ENCODE results near the gene ARHGEF26. TPM values are rescaled to one million over a fixed set of nuclear protein-coding genes. Genes with fewer than 3 reads are reported as not detected.

The ARHGEF26 gene
- total and polyA plus RNA-seq, 3 donors from 2014 or later, result 14.7 to 33.0 (median 24.8) TPM

DNA sequence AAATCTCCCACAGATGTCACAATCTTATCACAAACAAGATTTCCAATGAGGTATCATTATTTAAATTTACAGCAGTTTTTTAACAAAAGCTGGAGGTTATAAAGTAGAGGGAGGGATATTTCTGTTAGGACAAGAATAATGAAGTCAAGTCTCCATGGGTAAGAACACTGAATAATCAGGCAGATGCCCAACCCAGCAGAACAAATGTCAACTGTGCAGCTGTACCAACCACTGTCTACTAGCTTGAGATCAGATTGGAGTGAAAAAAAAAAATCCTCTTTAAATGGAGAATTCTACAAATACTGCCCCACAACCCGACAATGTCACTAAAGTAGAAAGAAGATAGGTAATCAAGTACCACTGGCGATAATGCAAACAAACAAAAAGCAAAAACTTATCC lies 172.8 kb downstream of the ARHGEF26 start:
- Histone ChIP-seq H3K27ac (no peak overlapping the region), H3K4me3 (no peak overlapping the region), H3K4me1 (no peaks in the 10 kb centered on the region), H3K36me3 (ENCODE audit: low read depth, missing control alignments) (no peaks in the 10 kb centered on the region), H3K27me3 (no peaks in the 10 kb centered on the region), H3K9me3 (no peaks in the 10 kb centered on the region)
- TF ChIP-seq, protein P1, sequence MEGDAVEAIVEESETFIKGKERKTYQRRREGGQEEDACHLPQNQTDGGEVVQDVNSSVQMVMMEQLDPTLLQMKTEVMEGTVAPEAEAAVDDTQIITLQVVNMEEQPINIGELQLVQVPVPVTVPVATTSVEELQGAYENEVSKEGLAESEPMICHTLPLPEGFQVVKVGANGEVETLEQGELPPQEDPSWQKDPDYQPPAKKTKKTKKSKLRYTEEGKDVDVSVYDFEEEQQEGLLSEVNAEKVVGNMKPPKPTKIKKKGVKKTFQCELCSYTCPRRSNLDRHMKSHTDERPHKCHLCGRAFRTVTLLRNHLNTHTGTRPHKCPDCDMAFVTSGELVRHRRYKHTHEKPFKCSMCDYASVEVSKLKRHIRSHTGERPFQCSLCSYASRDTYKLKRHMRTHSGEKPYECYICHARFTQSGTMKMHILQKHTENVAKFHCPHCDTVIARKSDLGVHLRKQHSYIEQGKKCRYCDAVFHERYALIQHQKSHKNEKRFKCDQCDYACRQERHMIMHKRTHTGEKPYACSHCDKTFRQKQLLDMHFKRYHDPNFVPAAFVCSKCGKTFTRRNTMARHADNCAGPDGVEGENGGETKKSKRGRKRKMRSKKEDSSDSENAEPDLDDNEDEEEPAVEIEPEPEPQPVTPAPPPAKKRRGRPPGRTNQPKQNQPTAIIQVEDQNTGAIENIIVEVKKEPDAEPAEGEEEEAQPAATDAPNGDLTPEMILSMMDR (IDR thresholded peaks at IDR 0.05), result no peak
- TF ChIP-seq POLR2A (IDR thresholded peaks at IDR 0.05), result no peak
- 89 to 90% methylated on average over 2 of the region's 2 CpGs for WGBS, 2 donors
- intact Hi-C loops (cut with DNase I; ENCODE audit: low total_unique reads), result no loop called here
- DNase-seq, result no peak

DNA sequence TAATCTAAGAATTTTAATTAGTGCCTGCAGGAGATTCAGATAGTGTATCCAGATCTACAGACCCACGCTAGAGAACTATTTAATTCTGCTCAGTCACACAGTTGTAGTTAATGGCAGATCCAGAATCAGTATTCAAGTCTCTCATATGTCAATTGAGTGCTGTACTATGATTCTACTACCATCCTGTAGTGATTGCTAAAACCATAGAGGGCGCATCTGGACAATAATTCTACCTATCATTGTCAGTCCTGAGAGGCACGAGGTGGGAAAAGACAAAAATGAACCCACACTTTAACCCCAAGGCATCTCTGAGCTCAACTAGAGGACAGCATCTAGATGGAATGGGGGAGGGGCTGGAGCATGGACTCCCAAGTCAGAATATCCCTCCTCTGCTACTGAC lies 180.4 kb downstream of the ARHGEF26 start:
- H3K27ac ChIP-seq, result no peak overlapping the region
- no peak for DNase-seq
- H3K9me3 ChIP-seq, result no peaks in the 10 kb centered on the region
- no peaks in the 10 kb centered on the region for H3K36me3 ChIP-seq (ENCODE audit: low read depth, missing control alignments)
- no peaks in the 10 kb centered on the region for H3K27me3 ChIP-seq
- TF ChIP-seq POLR2A (IDR thresholded peaks at IDR 0.05), result no peak
- TF ChIP-seq, protein P1 (IDR thresholded peaks at IDR 0.05), result no peak
- 82 to 84% methylated on average over 3 of the region's 3 CpGs for WGBS, 2 donors
- intact Hi-C loops (cut with DNase I; ENCODE audit: low total_unique reads), result no loop called here
- no peaks in the 10 kb centered on the region for H3K4me1 ChIP-seq
- H3K4me3 ChIP-seq, result no peak overlapping the region

DNA sequence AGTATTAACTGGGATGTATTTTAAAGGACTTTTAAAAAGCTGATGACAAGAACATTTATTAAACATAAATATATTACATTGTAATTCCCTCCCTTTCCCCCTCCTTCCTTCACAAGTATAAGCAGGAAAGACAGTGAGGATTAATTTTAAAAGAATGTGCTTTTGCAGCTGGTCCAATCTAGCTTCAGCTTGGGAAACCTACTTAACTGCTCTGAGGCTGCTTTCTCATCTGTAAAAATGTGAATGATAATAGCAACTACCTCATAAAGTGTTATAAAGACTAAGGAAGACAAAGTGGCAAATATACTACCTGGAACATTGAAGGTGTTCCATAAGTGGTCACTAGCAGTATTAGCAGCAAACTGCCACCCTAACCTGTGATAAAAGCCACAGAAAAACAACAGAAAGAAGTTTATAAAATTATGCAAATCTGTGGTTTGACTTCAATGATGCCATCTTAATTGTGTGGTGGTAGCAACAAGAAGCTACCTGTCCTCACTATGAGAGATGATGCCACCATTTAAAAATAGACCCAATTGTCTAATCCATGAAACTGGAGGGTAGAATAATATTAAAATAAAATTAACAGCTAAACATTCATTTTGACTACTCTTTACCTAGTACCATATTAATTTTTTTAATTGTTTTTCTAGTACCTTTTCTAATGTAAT lies 183.1 kb downstream of the ARHGEF26 start:
- no peaks in the 10 kb centered on the region for H3K36me3 ChIP-seq (ENCODE audit: low read depth, missing control alignments)
- no peak overlapping the region for H3K27ac ChIP-seq
- H3K27me3 ChIP-seq, result no peaks in the 10 kb centered on the region
- H3K9me3 ChIP-seq, result no peaks in the 10 kb centered on the region
- intact Hi-C loops (cut with DNase I; ENCODE audit: low total_unique reads), result no loop called here
- DNase-seq, result no peak
- TF ChIP-seq, protein P1 (IDR thresholded peaks at IDR 0.05), result no peak
- TF ChIP-seq POLR2A (IDR thresholded peaks at IDR 0.05), result no peak
- no peak overlapping the region for H3K4me3 ChIP-seq
- H3K4me1 ChIP-seq, result no peaks in the 10 kb centered on the region

DNA sequence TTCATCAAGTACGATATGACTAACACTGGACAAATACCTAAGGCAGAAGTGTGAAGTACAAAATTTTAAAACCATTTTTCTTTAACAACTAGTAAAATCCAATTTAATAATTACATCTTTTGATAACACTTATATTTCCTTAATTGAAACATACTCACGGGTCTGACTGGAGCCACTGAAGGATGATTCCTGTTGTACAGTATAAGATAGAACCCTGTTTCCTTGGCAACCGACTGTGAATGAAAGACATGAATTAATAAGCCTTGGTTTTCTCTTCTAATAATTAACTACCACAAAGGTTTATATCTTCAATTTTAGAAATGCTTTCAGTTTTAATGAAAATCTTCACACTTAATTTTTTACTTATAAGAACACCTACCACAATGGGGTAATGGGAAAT lies 183.7 kb downstream of the ARHGEF26 start:
- intact Hi-C loops (cut with DNase I; ENCODE audit: low total_unique reads), result no loop called here
- H3K4me1 ChIP-seq, result no peaks in the 10 kb centered on the region
- H3K27ac ChIP-seq, result no peak overlapping the region
- TF ChIP-seq POLR2A (IDR thresholded peaks at IDR 0.05), result no peak
- TF ChIP-seq, protein P1 (IDR thresholded peaks at IDR 0.05), result no peak
- WGBS, 2 donors, result 96% methylated on average over 3 of the region's 3 CpGs
- no peaks in the 10 kb centered on the region for H3K27me3 ChIP-seq
- H3K36me3 ChIP-seq (ENCODE audit: low read depth, missing control alignments), result no peaks in the 10 kb centered on the region
- no peaks in the 10 kb centered on the region for H3K9me3 ChIP-seq
- no peak overlapping the region for H3K4me3 ChIP-seq
- DNase-seq, result no peak

DNA sequence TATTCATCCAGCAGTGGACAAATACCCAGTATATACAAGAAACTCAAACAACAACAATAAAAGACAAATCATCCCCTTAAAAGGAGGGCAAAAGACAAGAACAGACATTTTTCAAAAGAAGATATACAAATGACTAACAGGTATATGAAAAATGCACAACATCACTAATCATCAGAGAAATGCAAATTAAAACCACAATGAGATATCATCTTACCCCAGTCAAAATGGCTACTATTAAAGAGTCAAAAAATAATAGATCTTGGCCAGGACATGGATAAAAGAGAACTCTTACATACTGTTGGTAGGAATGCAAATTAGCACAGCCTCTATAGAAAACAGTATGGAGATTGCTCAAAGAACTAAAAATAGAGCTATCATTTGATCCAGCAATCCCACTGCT lies 186.2 kb downstream of the ARHGEF26 start:
- Histone ChIP-seq H3K4me1 (no peaks in the 10 kb centered on the region), H3K27ac (no peak overlapping the region), H3K27me3 (no peaks in the 10 kb centered on the region), H3K4me3 (no peak overlapping the region), H3K36me3 (ENCODE audit: low read depth, missing control alignments) (no peaks in the 10 kb centered on the region), H3K9me3 (no peaks in the 10 kb centered on the region)
- intact Hi-C loops (cut with DNase I; ENCODE audit: low total_unique reads), result no loop called here
- no peak for DNase-seq
- TF ChIP-seq POLR2A (IDR thresholded peaks at IDR 0.05), result no peak
- TF ChIP-seq, protein P1 (IDR thresholded peaks at IDR 0.05), result no peak
